Upper lobe of left lung (tissue), 4 donors: ENCODE measurements around the gene ARHGAP8.

Experiments used
- POLR2A ChIP-seq, 4 donors: fragments of 450-650 bp; IDR thresholded peaks; one replicate each; pipeline ENCODE4 v1.5.1; 2016 to 2017; ENCODE audit warnings: antibody characterized with exemption in 4 of 4, mild to moderate bottlenecking in 2 of 4
- TF ChIP-seq, protein P1 (sequence below), 6 experiments: fragments of 450-650 bp in 4 of 6; fragments of 200-600 bp in 2 of 6; sonication (generic) in 2 of 6; IDR thresholded peaks; one replicate each; pipeline ENCODE4 v1.5.1; 2016 to 2019; ENCODE audit warnings: antibody characterized with exemption in 6 of 6

GRCh38 chr22:44831885-44832284 is 79.5 kb downstream of the ARHGAP8 start:
- no peak for TF ChIP-seq POLR2A (IDR thresholded peaks at IDR 0.05)
- TF ChIP-seq, protein P1, sequence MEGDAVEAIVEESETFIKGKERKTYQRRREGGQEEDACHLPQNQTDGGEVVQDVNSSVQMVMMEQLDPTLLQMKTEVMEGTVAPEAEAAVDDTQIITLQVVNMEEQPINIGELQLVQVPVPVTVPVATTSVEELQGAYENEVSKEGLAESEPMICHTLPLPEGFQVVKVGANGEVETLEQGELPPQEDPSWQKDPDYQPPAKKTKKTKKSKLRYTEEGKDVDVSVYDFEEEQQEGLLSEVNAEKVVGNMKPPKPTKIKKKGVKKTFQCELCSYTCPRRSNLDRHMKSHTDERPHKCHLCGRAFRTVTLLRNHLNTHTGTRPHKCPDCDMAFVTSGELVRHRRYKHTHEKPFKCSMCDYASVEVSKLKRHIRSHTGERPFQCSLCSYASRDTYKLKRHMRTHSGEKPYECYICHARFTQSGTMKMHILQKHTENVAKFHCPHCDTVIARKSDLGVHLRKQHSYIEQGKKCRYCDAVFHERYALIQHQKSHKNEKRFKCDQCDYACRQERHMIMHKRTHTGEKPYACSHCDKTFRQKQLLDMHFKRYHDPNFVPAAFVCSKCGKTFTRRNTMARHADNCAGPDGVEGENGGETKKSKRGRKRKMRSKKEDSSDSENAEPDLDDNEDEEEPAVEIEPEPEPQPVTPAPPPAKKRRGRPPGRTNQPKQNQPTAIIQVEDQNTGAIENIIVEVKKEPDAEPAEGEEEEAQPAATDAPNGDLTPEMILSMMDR (IDR thresholded peaks at IDR 0.05), result no peak
